MM.1S (cell line): ENCODE measurements around the gene GDAP2.

Source experiments
- EZH2phosphoT487 ChIP-seq: fragments of 300-600 bp; sonication (generic); IDR thresholded peaks from 2 replicates; pipeline ENCODE4 v1.6.1; 2018; ENCODE audit warnings: antibody characterized with exemption, low read length
- TF ChIP-seq, protein P1 (sequence below): fragments of 300-600 bp; sonication (generic); IDR thresholded peaks from 2 replicates; pipeline ENCODE4 v1.5.1; 2016; ENCODE audit warnings: antibody characterized with exemption, low read length, mixed read lengths

GRCh38 chr1:117902944-117903343 lies 26.5 kb downstream of the GDAP2 start:
- TF ChIP-seq, protein P1, sequence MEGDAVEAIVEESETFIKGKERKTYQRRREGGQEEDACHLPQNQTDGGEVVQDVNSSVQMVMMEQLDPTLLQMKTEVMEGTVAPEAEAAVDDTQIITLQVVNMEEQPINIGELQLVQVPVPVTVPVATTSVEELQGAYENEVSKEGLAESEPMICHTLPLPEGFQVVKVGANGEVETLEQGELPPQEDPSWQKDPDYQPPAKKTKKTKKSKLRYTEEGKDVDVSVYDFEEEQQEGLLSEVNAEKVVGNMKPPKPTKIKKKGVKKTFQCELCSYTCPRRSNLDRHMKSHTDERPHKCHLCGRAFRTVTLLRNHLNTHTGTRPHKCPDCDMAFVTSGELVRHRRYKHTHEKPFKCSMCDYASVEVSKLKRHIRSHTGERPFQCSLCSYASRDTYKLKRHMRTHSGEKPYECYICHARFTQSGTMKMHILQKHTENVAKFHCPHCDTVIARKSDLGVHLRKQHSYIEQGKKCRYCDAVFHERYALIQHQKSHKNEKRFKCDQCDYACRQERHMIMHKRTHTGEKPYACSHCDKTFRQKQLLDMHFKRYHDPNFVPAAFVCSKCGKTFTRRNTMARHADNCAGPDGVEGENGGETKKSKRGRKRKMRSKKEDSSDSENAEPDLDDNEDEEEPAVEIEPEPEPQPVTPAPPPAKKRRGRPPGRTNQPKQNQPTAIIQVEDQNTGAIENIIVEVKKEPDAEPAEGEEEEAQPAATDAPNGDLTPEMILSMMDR: no peak
- TF ChIP-seq EZH2phosphoT487: no peak
